Kidney epithelial cell (primary cell): ENCODE results near the gene MALRD1. TPM values are rescaled to one million over a fixed set of nuclear protein-coding genes. Genes with fewer than 3 reads are reported as not detected.

Source experiments
- DNase-seq: peaks from one replicate; pipeline ENCODE4 v3.0.0-alpha.2; 2010; ENCODE audit warnings: low read depth
- H3K27me3 ChIP-seq: 2 replicates; pipeline ENCODE4 v1.6.0; 2011; ENCODE audit warnings: low read length; ENCODE audit not compliant: control insufficient read depth, insufficient read depth
- H3K36me3 ChIP-seq: 2 replicates; pipeline ENCODE4 v1.5.1; 2011; ENCODE audit warnings: low read length; ENCODE audit not compliant: control insufficient read depth, insufficient read depth
- H3K4me3 ChIP-seq: 2 replicates; pipeline ENCODE4 v1.5.1; 2011; ENCODE audit warnings: low read depth, mild to moderate bottlenecking, control low read depth, low read length
- total RNA-seq: library from RNA; depleted of rRNA; stranded (reverse); fragments of >200 nt; gene quantifications from 2 replicates; pipeline ENCODE4 v1.2.3, GENCODE V29; 2015
- TF ChIP-seq, protein P1 (sequence below): IDR thresholded peaks from 2 replicates; pipeline ENCODE4 v1.5.1; 2011; ENCODE audit warnings: mild to moderate bottlenecking, moderate library complexity, low read length, control low read depth, inconsistent platforms; ENCODE audit not compliant: insufficient read depth, poor library complexity, severe bottlenecking

Gene MALRD1
- total RNA-seq, 1 donor from 2014 or later: 0.08 TPM

- H3K36me3 ChIP-seq: no peaks in the 10 kb centered on the region
These were observed 653.6 kb downstream of the MALRD1 start for GRCh38 chr10:19702215-19702614.

DNA sequence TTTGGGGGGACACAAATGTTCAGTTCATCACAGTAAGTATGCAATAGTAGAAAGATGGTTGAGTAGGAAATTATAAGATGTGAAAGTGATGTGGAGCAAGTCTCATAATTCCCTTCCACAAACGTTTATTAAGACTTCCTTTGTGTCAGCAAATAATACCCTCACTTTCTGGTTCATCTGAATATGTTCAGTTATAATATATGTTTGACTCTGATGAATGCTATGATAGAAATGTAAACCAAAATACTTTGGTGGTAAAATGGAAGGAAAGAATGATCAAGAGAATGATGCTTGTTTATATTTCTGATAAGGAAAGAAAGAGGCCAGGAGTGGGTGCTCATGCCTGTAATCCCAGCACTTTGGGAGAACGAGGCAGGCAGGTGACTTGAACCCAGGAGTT, 655.9 kb downstream of the MALRD1 start:
- DNase-seq: no peak
- TF ChIP-seq, protein P1, sequence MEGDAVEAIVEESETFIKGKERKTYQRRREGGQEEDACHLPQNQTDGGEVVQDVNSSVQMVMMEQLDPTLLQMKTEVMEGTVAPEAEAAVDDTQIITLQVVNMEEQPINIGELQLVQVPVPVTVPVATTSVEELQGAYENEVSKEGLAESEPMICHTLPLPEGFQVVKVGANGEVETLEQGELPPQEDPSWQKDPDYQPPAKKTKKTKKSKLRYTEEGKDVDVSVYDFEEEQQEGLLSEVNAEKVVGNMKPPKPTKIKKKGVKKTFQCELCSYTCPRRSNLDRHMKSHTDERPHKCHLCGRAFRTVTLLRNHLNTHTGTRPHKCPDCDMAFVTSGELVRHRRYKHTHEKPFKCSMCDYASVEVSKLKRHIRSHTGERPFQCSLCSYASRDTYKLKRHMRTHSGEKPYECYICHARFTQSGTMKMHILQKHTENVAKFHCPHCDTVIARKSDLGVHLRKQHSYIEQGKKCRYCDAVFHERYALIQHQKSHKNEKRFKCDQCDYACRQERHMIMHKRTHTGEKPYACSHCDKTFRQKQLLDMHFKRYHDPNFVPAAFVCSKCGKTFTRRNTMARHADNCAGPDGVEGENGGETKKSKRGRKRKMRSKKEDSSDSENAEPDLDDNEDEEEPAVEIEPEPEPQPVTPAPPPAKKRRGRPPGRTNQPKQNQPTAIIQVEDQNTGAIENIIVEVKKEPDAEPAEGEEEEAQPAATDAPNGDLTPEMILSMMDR: no peak
- Histone ChIP-seq H3K27me3 (no peaks in the 10 kb centered on the region), H3K36me3 (no peaks in the 10 kb centered on the region), H3K4me3 (no peak overlapping the region)

More at GRCh38 chr10:19702215-19702614, 653.6 kb downstream of the MALRD1 start:
- TF ChIP-seq, protein P1: no peak
- no peak overlapping the region for H3K4me3 ChIP-seq
- H3K27me3 ChIP-seq: no peaks in the 10 kb centered on the region
- DNase-seq: no peak

DNA sequence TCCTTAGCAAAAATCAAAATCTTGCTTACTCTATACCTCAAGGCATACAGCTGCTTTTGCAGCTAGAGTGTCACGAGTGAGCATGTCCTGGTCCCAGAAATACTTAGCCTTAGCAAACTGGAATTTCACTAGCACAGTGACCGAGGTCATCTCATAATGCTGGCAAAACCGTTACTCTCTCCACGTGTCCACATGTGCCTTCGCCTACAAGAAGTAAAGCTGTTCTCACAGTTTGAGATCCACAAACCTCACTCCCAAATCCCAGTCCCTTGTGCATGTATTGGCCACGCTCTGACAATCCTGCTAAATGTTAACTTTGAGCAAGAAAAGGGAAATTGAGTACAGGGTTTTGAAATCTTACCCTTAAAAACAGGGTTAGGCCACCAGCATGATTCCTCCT, 656.6 kb downstream of the MALRD1 start:
- no peak overlapping the region for H3K4me3 ChIP-seq
- H3K27me3 ChIP-seq: no peaks in the 10 kb centered on the region
- TF ChIP-seq, protein P1: no peak
- no peak for DNase-seq
- H3K36me3 ChIP-seq: no peaks in the 10 kb centered on the region

GRCh38 chr10:19706904-19707303, 658.3 kb downstream of the MALRD1 start:
- Histone ChIP-seq H3K4me3 (no peak overlapping the region), H3K27me3 (no peaks in the 10 kb centered on the region), H3K36me3 (no peaks in the 10 kb centered on the region)
- DNase-seq: no peak
- TF ChIP-seq, protein P1: no peak

DNA sequence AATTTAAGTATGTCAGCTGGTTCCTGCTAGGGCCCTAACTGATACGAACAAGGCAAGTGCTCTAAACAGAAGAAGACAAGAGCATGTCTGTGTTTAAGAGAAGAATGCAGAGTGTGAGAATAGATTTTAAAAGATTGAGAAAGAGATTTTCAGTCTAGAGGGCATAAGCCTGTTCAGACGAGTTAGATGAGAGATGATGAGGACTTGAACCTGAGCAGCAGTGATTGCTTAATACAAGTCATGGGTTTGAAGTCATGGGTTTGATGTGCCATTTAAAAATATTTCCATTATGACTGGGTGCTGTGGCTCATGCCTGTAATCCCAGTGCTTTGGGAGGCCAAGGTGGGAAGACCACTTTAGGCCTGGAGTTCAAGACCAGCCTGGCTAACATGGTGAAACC, 658.8 kb downstream of the MALRD1 start:
- H3K4me3 ChIP-seq: no peak overlapping the region
- H3K27me3 ChIP-seq: no peaks in the 10 kb centered on the region
- no peaks in the 10 kb centered on the region for H3K36me3 ChIP-seq
- DNase-seq: no peak
- TF ChIP-seq, protein P1: no peak

GRCh38 chr10:19708031-19708430, 659.4 kb downstream of the MALRD1 start:
- Histone ChIP-seq H3K4me3 (no peak overlapping the region), H3K36me3 (no peaks in the 10 kb centered on the region), H3K27me3 (no peaks in the 10 kb centered on the region)
- no peak for DNase-seq
- TF ChIP-seq, protein P1: no peak
